WI38 (cell line): ENCODE results near the gene HPSE.

ENCODE experiments used
- H3K4me3 ChIP-seq: 2 replicates; pipeline ENCODE4 v1.5.1; 2011; ENCODE audit warnings: low read depth, mild to moderate bottlenecking, control low read depth, low read length
- CTCF ChIP-seq: IDR thresholded peaks from 2 replicates; pipeline ENCODE4 v1.5.1; 2012; ENCODE audit warnings: low read depth, mild to moderate bottlenecking, control low read depth, low read length

The HPSE gene

DNA sequence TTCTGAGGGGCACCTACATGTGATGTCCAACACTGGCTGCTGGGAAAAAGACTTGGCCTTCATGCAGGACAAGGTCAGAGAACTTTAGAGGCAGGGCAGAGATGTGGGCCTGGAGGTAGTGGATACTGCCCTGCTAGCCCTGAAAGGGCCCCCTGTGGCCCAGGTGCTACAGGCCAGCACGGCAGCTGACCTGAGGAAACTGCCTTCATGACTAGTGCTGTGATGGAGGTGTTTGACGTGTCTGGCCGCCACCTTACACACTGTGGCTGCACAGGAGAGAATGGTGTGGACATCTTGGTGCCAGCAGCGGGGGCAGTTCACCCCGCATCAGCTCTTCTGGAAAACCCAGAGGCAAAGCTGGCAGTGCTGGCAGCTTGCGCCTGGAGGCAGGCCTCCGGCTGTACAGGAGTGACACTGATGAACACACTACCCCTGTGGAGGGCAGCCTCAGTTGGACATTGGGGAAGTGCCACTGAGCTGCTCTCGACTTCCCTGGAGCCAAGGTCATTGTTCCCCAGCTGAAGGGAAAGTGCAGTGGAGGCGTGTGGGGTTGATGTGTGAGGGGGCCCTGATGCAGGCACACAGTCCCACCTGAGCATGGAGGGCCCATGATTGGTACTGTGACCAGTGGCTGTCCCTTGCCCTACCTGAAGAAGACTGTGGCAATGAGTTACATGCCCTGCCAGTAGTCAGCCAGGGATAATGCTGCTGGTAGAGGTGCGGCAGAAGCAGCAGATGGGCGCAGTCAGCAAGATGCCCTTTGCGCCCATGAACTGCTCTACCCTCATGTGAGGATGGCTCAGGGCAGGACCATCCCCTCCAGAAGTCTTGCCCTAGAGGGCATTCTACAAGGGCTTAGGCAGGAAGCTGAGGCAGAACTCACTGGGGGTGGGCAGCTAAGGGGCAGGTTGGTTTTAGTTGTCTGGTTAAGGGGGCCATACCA, 87.0 kb downstream of the HPSE start:
- TF ChIP-seq CTCF: no peak
- H3K4me3 ChIP-seq: no peak overlapping the region
